GM19395 (cell line): ENCODE data around the gene C2CD2.

Experiments
- ATAC-seq: cut with Tn5 transposase; IDR thresholded peaks from one replicate; pipeline ENCODE4 v1.9.1; 2021; ENCODE audit warnings: mild to moderate bottlenecking, moderate library complexity; ENCODE audit not compliant: unreplicated experiment

C2CD2 gene

DNA sequence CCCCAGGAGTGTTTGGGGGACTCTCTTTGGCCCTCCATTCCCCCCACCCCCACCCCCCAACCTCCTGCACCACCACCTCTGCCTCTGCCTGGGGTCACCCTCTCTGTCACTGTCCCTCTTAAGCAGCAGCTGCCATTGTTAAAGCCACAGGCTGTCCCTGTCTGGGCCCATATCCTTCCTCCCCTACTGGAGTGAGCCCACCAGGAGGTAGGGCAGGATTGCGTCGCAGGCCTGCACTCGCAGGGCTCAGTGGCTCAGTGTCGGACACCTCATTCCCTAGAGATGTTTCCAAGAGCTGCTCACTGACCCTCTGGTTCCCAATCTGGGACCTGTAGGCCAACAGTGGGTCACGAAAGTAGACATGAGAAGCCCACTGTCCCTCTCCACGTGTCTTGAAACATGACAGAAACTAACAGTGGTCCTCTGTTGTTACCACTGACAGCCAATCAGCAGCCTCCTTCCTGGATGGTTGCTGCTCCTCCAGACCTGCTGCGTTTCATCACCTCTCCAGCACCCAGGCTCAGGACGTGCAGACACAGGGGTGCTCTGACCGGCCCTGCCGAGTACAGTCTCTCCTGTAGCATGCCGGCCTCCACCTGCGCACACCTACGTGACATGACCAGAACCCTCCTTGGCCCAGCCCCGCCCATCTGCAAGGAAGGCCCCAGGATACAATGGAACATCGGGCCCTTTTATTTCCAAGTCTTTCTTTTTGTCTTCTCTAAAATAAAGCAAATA is 82.4 kb downstream of the C2CD2 start:
- no peak for ATAC-seq

GRCh38 chr21:41869771-41870170 is 84.0 kb downstream of the C2CD2 start:
- no peak for ATAC-seq

DNA sequence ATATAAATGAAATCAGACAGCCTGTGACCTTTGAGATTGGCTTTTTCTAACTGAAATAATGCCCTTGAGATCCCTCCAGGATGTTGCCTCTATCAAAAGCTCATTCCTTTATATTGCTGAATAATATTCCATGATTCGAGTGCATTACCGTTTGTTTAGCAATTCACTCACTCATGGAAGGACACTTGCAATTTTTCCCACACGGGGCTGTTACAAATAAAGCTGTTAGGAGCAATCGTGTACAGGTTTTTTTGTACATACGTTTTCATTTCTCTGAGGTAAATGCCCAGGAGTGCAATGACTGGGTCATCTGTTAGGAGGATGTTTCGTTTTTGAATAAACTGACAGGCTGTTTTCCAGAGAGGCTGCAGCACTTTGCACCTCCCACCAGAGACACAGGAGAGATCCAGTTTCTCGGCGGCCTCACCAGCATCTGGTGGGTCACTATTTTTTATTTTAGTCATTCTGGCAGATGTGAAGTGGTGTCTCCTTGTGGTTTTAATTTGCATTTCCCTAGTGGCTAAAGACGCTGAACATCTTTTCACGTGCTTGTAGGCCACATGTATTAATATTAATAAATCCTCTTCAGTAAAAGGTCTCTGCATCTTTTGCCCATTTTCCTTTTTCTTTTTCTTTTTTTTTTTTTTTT is 85.6 kb downstream of the C2CD2 start:
- peak; percentile 64 for ATAC-seq

DNA sequence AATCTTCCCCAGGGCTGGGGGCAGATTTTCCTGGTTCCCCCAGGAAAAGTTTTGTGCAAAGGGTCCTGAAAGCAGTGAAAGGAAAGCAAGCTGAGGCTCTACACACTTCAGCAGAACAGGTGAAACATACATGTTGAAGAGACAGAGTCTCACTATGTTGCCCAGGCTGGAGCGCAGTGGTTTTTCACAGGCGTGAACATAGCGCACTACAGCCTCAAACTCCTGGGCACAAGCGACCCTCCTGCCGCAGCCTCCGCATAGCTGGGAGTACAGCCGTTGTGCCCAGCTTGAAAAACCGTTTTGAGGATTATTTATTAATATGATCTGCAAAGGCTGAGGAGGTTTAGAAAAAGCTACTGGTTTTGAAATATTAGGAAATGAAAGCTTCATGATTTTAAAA is 86.5 kb downstream of the C2CD2 start:
- no peak for ATAC-seq

DNA sequence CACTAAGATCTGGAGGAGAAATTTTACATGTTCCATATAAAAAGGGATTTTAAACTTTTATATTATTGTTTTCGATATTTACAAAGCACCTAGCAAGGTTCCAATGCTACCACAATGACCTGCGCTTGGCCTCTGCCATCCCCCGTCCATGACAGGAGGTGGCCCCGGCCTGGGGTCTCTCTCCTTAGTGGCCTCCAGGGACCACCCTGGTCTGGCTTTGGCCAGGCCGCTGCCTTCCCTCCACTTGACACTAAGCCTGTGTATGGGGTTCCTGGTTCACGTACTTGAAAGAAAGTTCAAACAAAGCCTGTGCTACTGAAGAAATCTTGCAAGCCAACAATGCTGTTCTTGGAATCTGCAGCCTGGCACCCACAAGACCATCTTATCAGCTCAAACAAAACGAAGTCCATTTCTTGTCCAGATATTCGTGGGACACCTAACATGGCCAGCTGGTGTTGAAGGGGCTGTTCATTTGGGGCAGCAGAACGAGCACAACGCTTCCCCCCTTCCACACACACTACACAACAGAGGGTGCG is 87.5 kb downstream of the C2CD2 start:
- ATAC-seq = no peak

GRCh38 chr21:41865002-41865777 is 88.6 kb downstream of the C2CD2 start:
- ATAC-seq = peak; percentile 55

- no peak for ATAC-seq
Observed at GRCh38 chr21:41864311-41865001, 89.4 kb downstream of the C2CD2 start.

- no peak for ATAC-seq
Observed at GRCh38 chr21:41863439-41863740, 90.4 kb downstream of the C2CD2 start.

- no peak for ATAC-seq
Observed at GRCh38 chr21:41861987-41862386, 91.8 kb downstream of the C2CD2 start.

DNA sequence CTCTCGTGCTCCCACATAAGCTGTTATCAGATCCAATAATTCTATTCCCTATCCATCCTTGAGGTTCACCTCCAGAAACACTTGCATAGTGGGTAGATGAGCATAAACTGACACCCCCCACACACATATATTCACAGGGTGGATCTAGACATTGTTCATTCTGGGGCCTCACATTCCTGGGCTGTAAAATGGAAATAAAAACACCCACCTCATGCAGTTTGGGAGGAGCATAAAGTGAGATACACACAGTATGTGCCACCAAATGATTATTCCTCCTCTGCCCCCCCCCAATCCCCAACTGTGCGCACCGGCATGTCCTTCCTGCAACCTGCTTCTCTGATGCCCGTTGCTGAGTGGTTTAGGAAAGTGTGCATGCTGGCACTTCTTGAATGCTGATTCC is 92.6 kb downstream of the C2CD2 start:
- ATAC-seq = no peak

DNA sequence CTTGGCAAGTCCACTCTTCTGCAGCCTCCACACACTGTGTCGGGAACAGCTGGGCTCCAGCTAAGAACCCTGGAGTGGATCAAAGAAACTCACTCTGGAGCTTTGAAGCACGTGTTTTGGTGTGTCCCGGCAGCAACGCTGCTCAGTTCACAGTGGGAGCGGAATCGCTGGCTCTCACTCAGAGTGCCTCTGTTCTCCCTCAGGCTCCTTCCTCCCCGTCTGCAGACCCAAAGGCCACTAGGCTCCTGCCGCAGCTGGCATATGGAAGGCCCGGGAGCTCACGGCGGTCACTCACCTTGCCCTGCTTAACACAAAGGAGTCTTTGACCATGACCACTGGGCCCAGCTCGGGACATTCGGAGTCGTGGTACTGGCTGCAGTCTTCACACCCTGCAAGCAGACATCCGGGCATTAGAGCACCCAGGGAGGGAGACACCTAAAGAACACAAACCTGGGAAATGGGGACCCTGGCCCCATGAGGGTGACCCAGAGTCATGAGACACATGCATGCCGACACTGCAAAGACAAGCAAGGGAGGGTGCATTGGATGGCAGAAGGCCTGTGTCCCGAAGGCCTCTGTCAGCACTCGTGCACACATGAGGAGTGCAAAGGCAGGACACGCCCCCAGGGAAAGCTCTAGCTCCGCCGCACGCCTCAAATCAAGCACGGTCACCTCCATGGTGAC is 94.4 kb downstream of the C2CD2 start:
- no peak for ATAC-seq

DNA sequence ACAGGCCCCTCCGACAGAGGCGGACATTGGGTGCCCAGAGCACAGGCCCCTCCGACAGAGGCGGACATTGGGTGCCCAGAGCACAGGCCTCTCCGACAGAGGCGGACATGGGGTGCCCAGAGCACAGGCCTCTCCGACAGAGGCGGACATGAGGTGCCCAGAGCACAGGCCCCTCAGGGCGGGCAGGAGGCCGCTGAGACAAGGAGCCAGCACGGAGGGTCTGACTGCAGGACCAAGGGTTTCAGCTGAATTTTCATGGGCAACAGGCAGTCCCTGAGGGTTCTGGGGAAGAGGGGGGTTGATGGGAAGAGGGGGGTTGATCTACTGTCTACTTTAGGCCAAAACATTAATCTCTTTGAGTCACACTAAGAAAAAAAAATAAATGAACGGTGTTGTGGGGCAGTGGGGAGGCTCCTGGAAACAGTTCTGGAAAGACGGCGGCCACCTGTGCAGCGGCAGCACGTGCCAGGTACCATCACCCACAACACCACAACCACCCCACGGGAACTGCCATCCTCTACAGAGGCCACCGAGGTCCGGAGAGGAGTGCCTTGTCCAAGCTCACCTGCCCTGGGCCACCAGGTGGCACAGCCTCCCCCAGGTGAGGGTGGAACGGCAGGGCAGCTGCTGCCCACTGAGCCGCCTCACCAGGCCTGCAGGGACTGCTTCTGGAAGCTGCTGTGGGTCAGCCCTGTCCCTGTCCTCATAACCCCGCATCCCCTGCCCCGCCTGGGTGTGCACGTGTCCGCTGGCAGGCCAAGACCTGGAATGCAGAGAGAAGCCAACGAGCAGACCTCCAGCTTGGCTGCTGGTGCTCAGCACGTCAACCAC is 95.1 kb downstream of the C2CD2 start:
- ATAC-seq = no peak

DNA sequence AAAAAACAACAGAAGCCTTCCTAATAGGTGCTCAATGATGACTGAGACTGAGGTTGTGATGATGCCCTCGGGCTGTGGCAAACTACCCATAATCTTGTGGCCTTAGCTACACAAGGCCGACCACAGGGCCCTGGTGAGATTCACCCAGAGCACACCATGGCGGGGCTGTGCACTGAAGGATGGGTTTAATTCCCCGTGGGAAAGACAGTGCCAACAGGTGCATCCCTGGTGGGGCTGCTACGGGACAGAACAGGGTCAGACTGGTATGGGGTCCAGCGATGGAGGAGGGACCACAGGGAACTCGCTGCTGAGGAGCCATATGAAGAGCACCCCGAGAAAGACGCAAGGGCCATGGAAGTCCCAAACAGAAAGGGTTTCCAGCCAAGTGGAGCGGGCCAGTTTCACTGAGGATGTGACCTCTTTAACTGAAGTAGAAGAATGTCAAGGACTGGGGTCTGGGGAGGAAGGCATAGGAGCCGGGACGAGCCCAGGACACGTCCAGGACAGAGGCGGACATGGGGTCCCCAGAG is 96.0 kb downstream of the C2CD2 start:
- no peak for ATAC-seq

- no peak for ATAC-seq
Observed at GRCh38 chr21:41856572-41856971, 97.2 kb downstream of the C2CD2 start.

GRCh38 chr21:41854426-41854995 is 99.3 kb downstream of the C2CD2 start:
- no peak for ATAC-seq

DNA sequence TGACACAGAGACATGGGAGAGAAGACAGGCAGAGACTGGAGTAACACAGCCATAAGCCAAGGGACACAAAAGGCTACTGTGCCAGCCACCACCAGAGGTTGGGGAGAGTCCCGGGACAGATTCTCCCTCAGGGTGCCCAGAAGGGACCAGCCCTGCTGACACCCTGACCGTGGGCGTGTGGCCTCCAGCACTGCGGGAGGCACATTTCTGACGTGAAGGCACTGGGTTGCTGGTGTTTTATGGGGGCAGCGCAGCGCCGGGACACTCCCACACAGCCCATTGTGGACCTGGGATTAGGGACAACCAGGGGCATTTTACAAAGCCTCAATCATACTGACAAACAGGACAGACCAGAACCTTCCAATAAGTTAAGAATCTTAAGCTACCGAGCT is 100.9 kb downstream of the C2CD2 start:
- no peak for ATAC-seq

GRCh38 chr21:41852151-41852928 is 101.5 kb downstream of the C2CD2 start:
- no peak for ATAC-seq

- no peak for ATAC-seq
Observed at GRCh38 chr21:41851090-41851790, 102.6 kb downstream of the C2CD2 start.
